Osteocyte (in vitro differentiated cells): ENCODE results near the gene KRT74. TPM values are rescaled to one million over a fixed set of nuclear protein-coding genes. Genes with fewer than 3 reads are reported as not detected.

ENCODE experiments used
- DNase-seq: peaks from one replicate; pipeline ENCODE4 v3.0.0; 2021; ENCODE audit warnings: mixed read lengths; ENCODE audit not compliant: unreplicated experiment; ENCODE audit errors: extremely low spot score
- H3K27ac Mint-ChIP-seq: one replicate; pipeline ENCODE4 v1.8.0; 2021; ENCODE audit warnings: mild to moderate bottlenecking, mixed read lengths; ENCODE audit not compliant: unreplicated experiment
- H3K27me3 Mint-ChIP-seq: one replicate; pipeline ENCODE4 v1.8.0; 2021; ENCODE audit warnings: mixed read lengths; ENCODE audit not compliant: unreplicated experiment
- H3K36me3 Mint-ChIP-seq: one replicate; pipeline ENCODE4 v1.8.0; 2021; ENCODE audit warnings: mixed read lengths; ENCODE audit not compliant: unreplicated experiment
- H3K4me1 Mint-ChIP-seq: one replicate; pipeline ENCODE4 v1.8.0; 2021; ENCODE audit warnings: mixed read lengths; ENCODE audit not compliant: unreplicated experiment
- H3K4me3 Mint-ChIP-seq: one replicate; pipeline ENCODE4 v1.8.0; 2021; ENCODE audit warnings: mild to moderate bottlenecking, moderate library complexity, mixed read lengths; ENCODE audit not compliant: unreplicated experiment
- H3K9me3 Mint-ChIP-seq: one replicate; pipeline ENCODE4 v1.8.0; 2021; ENCODE audit warnings: mixed read lengths; ENCODE audit not compliant: unreplicated experiment
- total RNA-seq: library from RNA; stranded (reverse); gene quantifications from 2 replicates; pipeline ENCODE4 v1.2.1, GENCODE V29; 2021
- TF ChIP-seq, protein P1 (sequence below): fragments of 200-600 bp; sonication (generic); IDR thresholded peaks from 2 replicates; pipeline ENCODE4 v1.5.0; 2021; ENCODE audit warnings: antibody characterized with exemption, mild to moderate bottlenecking, moderate library complexity

Gene KRT74
- total RNA-seq, 1 donor from 2014 or later, result not detected

DNA sequence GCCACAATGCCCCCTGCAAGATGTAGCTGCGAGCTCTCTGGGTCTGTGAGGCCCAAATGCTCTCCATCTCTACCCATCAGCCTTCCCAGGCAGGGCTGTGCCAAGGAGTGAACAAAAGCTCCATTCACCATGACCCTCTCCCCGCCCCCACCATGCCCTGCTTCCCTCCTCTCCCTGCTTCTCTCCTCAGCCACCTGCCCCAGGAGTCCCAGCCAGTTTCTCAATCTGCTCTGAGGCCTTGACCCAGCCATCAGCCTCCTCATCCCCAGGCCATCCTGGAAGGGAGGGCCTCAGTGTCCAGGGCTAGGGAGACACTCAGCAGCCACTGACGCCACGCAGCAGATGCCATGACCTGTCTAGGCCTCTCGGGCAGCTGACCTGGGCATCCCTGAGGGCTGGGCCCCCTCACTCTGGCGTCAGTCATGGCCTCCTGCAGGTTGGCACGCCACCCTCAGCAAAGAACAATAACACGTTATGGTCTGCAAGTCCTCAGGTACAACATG lies 45.0 kb downstream of the KRT74 start:
- Mint-ChIP-seq H3K4me1 (no peaks in the 10 kb centered on the region), H3K4me3 (no peak overlapping the region), H3K9me3 (no peaks in the 10 kb centered on the region), H3K27me3 (peaks cover 26% of the 10 kb centered on the region), H3K27ac (no peak overlapping the region), H3K36me3 (no peaks in the 10 kb centered on the region)
- peak; percentile 62 for DNase-seq
- TF ChIP-seq, protein P1, sequence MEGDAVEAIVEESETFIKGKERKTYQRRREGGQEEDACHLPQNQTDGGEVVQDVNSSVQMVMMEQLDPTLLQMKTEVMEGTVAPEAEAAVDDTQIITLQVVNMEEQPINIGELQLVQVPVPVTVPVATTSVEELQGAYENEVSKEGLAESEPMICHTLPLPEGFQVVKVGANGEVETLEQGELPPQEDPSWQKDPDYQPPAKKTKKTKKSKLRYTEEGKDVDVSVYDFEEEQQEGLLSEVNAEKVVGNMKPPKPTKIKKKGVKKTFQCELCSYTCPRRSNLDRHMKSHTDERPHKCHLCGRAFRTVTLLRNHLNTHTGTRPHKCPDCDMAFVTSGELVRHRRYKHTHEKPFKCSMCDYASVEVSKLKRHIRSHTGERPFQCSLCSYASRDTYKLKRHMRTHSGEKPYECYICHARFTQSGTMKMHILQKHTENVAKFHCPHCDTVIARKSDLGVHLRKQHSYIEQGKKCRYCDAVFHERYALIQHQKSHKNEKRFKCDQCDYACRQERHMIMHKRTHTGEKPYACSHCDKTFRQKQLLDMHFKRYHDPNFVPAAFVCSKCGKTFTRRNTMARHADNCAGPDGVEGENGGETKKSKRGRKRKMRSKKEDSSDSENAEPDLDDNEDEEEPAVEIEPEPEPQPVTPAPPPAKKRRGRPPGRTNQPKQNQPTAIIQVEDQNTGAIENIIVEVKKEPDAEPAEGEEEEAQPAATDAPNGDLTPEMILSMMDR, result no peak

DNA sequence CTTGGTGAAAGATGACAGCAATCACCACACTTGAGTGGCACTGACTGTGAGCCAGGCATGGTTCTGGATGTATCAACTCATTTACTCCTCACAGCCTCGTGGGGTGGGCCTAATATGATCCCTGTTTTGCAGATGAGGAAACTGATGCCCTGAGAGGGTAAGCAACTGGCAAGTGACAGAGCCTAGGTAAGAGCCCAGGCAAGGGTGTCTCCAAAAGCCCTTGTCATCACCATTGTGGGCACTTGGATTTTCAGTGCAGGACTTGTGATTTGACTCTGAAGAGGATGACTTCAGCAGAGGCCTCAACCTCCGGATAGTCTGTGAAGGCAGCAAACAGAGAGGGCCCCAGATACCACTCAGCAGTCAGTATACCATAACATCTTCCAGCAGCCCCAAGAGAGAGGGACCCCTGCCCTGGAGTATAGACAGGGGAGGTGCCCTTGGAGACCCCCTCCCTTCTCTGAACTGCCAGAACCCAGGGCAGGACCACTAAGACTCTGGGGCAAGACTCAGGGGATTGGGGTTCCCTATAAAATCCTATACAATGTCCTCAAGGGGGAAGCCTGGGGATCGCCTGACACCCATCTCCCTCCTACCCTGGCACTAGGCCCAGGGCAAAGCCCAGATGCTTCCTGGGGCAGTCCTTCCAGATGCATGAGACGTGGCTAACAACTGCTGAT lies 46.4 kb downstream of the KRT74 start:
- peak; percentile 54 for DNase-seq
- H3K36me3 Mint-ChIP-seq, result no peaks in the 10 kb centered on the region
- peaks cover 3% of the 10 kb centered on the region for H3K4me1 Mint-ChIP-seq
- H3K4me3 Mint-ChIP-seq, result no peak overlapping the region
- no peak overlapping the region for H3K27ac Mint-ChIP-seq
- peaks cover 27% of the 10 kb centered on the region for H3K27me3 Mint-ChIP-seq
- TF ChIP-seq, protein P1, result no peak
- H3K9me3 Mint-ChIP-seq, result no peaks in the 10 kb centered on the region

DNA sequence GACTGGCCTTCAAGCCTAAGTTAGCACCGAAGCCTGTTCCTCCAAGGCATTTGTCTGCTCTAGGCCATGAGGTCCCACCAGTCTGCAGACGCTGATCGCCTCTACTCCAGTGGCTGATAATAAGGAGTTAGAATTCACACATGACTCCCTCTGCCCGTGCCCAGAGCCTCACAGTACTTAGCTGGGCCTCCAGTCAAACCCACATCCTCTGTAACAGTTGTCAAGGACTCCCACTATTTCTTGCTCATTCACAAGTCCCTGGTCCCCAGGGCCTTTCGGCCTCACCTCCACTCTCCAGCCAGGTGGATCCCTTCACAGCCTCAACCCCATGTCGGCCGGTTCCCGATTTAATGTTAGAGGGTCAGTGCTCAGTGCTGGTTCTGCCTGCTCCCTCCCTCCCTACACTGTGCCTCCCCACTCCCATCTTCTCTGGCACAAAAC lies 47.1 kb downstream of the KRT74 start:
- peak; percentile 72 for DNase-seq
- no peak overlapping the region for H3K4me3 Mint-ChIP-seq
- H3K36me3 Mint-ChIP-seq, result no peaks in the 10 kb centered on the region
- no peaks in the 10 kb centered on the region for H3K9me3 Mint-ChIP-seq
- peaks cover 3% of the 10 kb centered on the region for H3K4me1 Mint-ChIP-seq
- TF ChIP-seq, protein P1, result no peak
- H3K27me3 Mint-ChIP-seq, result peaks cover 24% of the 10 kb centered on the region
- no peak overlapping the region for H3K27ac Mint-ChIP-seq

DNA sequence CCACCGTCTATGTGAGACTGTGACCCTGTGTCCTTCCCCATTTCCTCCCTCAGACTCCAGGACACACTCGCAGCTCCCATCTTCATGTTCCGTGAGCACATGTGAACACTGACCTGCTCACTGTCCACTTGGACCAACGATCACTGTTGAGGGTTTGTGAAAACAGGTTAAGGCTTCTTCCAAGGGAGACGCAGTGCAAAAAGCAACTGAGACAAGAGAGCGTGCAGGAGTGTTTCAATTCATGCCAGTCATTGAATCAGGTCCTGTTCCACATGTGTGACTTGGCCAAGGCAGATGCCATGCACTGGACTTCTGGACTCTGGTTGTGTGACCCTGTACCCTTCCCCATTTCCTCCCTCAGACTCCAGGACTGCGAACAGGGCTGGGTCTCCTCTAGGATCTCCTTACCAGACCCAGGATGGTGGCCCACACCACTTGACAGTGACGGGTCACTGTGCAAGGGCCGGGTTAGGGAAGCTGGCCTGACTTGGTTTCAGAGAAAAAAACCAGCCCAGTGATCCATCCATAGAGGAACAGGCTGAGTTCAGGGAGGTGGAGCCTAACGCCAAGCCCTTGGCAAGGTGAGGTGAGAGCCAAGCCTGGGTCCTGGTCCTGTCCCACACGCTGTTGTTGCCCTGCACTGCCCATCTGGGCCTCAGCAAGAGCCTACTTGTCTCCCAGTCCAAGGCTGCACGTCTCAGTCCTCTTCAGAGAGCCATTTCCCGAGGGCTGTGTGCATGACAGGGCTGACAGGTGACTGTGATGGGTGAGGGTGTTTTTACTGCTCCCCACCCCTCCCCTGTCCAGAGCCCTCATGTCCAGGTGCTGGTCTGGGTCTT lies 47.8 kb downstream of the KRT74 start:
- Mint-ChIP-seq H3K36me3 (no peaks in the 10 kb centered on the region), H3K4me1 (peaks cover 3% of the 10 kb centered on the region), H3K9me3 (no peaks in the 10 kb centered on the region), H3K27me3 (peaks cover 22% of the 10 kb centered on the region), H3K4me3 (no peak overlapping the region), H3K27ac (no peak overlapping the region)
- TF ChIP-seq, protein P1, result no peak
- DNase-seq, result peak; percentile 59
